Activated effector memory CD4-positive, alpha-beta T cell treated with Interleukin-2 at 50 U/mL for 16 hours (primary cell): Measurements from ENCODE around the gene CPN2.

ENCODE experiments used
- DNase-seq: peaks from one replicate; pipeline ENCODE4 v3.0.0-alpha.2; 2020

CPN2 gene

DNA sequence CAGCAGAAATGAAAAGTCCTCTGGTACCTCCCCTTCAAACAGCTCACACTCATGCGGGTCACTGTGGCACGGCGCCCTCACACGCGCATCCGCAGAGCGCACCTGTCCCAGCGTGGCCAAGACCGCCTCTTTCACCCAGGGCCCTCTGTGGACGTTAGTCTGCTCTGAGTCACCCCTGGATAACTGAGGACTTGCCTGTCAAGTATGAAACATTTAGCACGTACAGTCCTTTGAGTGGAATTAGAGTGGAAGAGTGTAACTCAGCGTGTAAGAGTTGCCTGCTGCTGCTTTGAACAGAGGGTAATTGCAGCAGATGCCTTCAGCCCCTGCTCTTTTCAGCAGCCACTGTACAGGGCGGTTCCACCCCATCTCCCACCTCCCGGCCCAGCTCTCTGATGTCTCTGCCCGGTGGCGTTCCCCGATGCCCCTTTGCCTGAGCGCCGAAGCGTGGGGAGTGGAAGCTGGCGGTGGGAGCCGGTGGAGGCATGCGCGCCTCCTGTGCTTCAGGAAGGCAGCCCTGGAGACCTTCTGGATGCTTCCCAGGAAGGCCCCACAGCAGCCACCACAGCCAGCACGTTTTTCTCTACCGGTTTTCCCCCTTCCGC lies 23.0 kb downstream of the CPN2 start:
- DNase-seq: no peak

- DNase-seq: no peak
Measured at GRCh38 chr3:194327218-194328052, 23.7 kb downstream of the CPN2 start.

GRCh38 chr3:194326968-194327217 lies 24.2 kb downstream of the CPN2 start:
- no peak for DNase-seq

DNA sequence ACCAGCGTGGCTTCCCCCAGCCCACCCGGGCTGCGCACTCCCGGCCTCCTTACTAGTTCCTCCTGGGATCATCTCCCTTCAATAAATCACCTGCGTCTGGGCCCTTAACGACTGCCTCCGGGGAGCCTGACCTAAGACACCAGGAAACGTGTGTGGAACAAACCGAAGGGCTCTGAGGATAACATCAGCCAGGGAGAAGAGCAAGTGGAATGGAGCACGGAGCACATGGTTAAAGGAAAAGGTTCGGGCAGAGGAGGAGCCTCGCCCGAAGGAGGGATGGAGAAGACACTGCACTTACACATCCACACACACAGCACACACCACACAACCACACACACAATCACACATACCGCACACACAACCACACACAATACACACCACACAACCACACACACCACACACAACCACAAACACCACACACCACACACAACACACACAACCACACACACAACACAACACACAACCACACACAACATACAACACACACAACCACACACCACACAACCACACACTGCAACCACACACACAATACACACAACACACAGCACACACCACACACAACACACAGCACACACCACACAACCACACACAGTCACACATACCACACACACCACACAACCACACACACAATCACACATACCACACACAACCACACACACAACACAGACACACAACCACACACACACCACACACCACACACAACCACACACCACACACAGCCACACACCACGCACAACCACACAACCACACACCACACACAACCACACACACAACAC lies 24.7 kb downstream of the CPN2 start:
- no peak for DNase-seq

DNA sequence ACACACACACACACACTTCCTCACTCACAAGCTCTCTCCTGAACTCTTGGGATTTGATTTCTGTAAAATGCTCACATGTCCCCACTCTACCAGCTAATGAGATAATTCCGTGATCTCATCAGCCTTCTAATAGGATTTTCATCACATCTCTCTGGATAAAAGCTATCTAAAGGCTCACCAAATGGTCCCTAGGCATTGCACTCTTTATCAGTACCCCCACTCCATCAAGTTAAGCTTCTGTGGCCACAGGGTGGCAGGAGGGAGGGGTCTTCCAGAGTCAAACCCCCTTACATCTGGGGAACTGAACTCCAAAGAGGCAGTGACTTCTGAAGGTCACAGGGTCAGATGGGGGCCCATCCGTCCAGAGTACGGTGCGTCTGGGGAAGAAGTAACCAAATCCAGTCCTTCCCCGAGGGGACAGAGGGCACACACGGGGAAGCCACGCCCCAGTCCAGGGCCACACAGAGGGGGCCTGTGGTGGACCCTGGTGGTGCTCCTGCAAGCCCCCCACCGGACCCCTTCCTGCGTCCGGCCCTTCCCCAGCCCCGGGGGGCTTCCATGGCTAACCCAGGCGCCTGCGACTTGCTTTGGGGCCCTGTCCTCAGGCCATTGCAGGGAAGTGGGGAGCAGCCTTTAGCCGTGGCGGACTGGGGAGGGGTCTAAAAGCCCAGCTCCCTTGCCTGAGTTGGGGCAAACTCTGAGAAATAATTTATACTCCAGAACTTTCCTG lies 25.5 kb downstream of the CPN2 start:
- no peak for DNase-seq

GRCh38 chr3:194324823-194325327 lies 26.3 kb downstream of the CPN2 start:
- no peak for DNase-seq

GRCh38 chr3:194323785-194324735 lies 27.1 kb downstream of the CPN2 start:
- no peak for DNase-seq

DNA sequence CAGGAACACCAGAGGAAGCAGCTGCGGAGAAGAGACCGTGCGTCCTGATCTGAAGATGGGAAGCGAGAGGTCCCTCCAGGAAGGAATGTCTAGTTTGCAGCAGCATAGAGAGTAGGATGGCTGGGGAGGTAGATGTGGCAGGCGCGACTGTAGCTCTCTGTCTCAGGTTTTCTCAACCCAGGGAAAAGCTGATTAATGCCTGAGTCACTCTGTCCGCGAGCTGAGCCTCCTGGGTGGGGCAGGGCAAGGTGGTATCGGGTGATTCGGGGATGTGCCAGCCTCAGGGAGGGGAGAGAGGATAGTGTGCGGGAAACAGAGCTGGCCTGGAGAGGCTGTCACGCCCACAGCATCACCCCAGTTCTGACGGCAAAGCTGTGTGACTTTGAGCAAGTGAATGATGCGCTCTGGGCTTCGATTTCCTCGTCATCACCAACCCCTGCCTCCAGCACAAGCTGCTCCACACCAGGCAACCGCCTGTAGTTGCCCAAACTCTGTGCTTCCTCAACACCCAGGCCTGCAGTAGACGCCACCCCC lies 28.4 kb downstream of the CPN2 start:
- DNase-seq: no peak

DNA sequence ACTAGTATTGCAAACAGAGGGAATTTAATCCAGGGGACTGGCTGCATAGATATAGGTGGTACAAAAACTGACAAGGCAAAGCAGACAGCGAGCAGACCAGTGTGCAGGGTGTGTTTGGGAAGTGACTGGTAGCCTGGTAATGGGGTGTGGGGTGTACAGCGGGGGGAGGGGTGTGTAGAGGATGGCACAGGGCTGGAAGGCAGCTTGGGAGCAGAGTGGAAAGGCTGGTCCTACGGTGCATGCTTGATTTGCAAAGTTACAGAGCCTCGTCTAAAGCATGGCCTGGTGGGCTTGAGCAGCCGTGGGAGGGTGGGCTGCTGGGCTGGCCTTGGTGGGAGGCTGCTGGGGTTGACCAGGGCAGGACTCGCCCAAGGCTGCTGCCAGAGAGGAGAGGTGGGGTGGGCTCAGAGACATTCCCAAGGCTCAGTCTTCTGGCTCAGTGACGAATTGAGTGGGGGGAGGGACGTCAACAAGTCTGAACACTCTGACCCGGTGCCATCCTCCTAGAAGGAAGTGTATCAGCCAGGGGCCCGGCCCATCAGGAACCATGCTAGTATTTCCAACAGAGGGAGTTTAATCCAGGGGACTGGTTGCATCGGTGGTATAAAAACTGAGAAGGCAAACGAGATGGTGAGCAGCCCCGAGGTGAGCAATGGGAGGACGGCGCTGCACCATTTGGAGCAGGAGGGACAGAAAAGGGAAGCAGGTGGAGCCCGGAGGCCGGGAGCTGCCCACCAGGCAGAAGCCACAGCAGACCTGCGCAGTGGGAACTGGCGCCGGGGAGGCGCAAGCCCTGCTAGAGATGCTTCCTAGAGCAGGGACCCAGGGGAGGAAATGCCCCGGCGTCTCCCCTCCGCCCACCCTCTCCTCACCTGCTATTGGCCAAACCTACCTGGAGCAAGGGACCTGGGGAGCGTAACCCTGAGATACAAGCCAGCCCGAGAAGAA lies 29.2 kb downstream of the CPN2 start:
- DNase-seq: no peak

DNA sequence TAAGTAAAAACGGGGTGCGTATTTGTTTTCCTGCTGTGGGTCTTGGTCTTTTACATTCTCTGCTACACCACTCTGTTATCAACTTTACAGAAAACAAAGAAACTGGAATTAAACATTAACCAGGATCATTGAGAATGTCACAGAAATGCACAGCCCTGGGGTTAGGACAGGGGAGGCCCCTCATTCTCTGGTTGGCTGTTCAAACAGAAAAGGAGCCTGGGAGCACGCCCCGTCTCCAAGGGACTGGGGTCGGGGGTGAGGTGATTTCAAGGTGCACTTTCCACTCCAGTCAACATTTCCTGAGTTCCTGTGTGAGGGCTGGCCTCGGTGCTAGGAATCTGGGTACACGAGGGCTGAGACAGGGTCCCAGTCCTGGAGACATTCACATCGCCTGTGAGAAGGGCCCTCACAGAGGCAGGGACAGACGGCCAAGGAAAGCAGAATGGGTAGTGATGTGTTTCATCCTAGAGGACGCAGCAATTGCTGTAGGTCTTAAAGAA lies 30.3 kb downstream of the CPN2 start:
- no peak for DNase-seq

GRCh38 chr3:194320100-194320499 lies 31.0 kb downstream of the CPN2 start:
- no peak for DNase-seq

DNA sequence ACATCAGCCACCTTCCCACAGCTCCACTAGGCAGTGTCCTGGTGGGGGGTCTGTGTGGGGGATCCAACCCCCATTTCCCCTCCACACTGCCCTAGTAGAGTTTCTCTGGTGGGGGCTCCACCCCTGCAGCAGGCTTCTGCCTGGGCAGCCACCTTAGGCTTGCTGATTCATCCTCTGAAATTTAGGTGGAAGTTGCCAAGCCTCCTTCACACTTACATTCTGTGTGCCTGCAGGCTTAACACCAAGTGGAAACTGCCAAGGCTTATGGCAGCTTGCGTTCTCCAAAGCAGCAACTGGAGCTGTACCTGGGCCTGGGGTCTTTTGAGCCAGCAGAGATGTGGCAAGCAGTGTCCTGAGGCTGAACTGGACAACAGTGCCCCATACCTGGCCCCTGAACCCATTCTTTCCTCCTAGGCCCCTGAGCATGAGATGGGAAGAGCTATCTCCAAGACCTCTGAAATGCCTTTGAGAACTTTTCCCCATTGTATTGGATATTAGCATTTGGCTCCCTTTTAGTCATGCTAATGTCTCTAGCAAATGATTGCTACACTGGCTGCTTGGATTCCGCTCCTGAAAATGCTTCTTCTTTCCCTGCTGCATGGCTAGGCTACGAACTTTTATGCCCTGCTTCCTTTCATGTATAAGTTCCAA lies 32.5 kb downstream of the CPN2 start:
- no peak for DNase-seq

DNA sequence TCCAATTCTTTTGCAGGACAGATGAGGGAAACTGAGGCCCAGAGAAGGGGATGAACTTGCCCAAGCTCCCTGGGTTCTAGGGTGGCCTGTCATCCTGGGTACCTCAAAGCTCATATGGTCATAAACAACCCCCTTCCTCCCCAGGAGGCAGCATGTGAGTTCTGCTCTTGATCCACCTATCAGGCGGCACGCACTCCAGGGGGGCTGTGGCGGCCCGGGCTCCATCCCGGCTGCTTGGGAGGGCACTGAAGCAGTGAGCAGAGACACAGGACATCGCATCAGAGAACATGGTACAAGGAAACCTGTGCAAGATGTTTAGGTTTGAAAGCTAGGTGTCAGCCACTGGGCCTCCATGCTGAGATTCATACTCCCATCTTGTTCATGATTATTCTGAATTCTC lies 34.2 kb downstream of the CPN2 start:
- DNase-seq: no peak

DNA sequence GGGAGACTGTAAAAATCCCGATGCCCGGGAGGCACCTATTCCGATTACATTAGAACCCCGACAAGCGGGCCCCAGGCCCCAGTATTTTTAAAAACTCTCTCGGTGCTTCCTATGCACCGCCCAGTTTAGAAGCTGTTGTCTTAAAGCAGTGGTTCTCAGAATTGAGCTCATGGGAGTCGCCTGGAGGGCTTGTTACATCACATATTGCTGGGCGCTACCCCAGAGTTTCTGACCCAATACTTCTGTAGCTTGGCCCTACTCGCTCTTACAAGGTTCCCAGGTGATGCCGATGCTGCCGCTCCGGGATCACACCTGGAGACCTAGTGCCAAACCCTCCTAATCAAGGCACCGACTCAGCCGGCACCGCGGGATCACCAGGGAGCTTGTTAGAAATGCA lies 35.2 kb downstream of the CPN2 start:
- DNase-seq: no peak

DNA sequence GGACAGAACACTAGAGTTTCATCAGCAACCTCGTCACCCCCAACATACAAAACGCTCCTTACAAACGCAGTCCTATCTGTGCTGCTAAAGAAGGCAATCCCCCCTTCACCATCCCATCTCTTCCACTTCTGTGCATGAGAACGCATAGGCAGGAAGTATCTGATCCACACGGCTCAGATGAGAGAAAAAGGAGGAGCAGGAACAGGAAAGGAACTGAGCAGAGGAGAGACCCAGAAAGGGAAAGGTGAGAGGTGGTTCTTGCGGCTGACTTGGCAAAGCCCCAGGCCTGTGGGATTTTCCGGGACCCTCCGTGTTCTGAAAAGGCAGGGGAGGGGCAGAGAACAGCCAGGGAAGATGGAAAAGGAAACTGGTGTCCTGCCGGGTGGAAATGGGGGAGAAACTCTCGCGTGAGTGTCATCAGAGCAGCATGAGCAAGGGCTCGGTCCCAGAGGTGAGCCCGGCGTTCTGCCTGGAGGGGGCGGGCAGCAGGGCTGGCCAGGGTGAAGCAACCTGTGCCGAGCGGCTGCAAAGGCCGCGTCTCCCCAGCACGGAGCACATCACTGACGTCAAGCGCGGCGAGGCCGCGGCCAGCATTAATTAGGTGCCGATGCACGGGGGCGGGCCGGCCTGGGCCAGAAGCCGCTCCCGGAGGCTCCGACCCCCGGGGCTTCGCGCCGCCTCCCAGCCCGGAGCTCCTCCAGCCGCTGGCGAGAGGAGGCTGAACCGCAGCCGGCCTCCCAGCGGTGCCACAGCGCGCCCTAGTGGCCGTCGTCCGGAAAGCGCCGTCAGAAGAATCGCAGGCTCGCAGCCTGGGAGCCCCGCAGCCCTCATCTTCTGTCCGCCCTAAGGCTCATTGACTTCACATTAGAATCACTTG lies 35.8 kb downstream of the CPN2 start:
- peak; percentile 74 for DNase-seq

DNA sequence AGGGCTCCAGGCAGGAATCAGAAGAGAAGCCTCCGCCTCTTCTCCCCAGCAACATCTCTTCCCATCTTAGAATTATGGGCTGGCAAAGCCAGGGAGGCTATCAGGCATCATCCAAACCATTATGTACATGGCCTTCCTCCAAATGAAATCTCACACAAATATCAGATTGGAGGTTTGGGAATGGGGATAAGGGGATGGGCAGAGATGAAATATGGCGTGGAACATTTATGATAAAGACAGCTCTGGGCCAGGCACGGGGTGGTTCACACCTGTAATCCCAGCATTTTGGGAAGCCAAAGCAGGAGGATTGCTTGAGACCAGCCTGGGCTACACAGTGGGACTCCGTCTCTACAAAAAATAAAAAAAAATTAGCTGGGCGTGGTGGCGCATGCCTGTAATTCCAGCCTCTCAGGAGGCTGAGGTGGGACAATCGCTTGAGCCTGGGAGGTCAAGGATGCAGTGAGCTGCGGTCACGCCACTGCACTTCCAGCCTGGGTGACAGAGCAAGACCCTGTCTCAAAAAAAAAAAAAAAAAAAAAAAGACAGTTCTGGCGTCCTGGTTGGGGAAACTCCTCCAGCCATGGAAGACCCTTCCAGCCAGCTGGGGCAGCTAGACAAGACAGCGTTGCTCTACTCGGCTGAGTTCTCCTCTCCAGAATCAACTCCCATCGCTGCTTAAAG lies 36.6 kb downstream of the CPN2 start:
- no peak for DNase-seq

DNA sequence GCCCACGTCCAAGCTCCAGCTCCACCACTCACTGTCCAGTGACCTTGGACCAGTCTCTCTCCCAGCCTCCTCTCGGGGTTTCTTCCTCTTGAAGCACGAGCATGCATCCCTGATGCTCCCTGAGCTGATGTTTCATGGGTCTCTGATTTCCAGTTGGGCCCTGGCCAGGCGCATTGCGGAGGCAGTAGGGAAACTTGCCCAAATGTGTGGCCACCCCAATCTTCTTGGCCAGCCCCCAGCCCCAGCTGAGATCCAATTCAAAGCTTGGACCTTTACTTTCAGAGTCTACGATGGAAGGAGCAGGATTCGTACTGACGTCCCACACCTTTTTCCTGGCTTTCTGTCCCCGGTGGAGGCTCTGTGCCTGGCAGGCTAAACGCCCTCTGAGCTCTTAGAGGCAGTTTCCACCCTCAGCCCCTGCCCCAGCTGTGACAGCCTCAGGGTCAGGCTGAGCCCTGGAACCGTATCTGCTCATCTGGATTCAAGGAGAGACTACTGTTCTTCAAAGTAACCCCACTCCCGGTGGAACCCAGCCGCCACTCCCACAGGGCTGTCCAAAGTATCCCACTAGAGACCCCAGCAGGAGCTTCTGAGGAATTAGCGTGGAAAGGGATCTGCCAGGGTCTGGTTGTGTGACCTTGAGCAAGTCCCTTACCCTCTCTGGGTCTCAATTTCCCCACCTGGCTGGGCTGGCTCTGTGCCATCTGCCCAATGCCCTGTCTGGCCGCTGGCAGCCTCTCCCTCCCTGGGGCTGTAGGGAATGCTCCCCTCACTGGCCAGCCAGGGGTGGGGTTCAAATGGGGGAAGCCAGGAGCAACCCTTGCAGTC lies 37.4 kb downstream of the CPN2 start:
- no peak for DNase-seq
